Subcutaneous adipose tissue (tissue), 4 donors: ENCODE measurements around the gene ERBB4. TPM values are rescaled to one million over a fixed set of nuclear protein-coding genes. Genes with fewer than 3 reads are reported as not detected.

ENCODE experiments used
- total RNA-seq, 4 donors: library from RNA; depleted of rRNA; stranded (reverse); fragments of >200 nt; gene quantifications; one replicate each; pipeline ENCODE4 v1.1.0, GENCODE V29; 2016
- TF ChIP-seq, protein P1 (sequence below): fragments of 450-650 bp; IDR thresholded peaks from one replicate; pipeline ENCODE4 v1.5.1; 2016; ENCODE audit warnings: low read depth, mild to moderate bottlenecking, control low read depth, antibody characterized with exemption, moderate library complexity

ERBB4 gene
- total RNA-seq, 4 donors from 2014 or later, result 0.17 to 1.5 (median 0.71) TPM

DNA sequence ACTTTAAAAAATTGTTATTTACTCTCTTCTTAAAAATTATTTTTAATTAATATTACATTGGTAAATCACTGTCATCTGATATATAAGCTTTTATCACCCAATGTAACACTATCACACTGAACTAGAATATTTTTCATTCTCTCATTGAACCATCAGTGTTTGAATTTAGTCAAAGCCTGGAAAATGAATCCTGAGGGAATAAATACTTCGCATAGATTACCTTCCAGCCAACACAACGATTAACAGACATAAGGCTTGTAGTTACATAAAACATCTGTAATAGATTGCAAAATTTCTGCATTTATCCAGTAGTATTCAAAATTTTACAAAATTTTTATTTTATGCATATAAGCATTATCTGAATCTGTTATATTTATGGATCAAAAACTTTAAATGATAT, 314.9 kb downstream of the ERBB4 start:
- TF ChIP-seq, protein P1, sequence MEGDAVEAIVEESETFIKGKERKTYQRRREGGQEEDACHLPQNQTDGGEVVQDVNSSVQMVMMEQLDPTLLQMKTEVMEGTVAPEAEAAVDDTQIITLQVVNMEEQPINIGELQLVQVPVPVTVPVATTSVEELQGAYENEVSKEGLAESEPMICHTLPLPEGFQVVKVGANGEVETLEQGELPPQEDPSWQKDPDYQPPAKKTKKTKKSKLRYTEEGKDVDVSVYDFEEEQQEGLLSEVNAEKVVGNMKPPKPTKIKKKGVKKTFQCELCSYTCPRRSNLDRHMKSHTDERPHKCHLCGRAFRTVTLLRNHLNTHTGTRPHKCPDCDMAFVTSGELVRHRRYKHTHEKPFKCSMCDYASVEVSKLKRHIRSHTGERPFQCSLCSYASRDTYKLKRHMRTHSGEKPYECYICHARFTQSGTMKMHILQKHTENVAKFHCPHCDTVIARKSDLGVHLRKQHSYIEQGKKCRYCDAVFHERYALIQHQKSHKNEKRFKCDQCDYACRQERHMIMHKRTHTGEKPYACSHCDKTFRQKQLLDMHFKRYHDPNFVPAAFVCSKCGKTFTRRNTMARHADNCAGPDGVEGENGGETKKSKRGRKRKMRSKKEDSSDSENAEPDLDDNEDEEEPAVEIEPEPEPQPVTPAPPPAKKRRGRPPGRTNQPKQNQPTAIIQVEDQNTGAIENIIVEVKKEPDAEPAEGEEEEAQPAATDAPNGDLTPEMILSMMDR, result no peak

DNA sequence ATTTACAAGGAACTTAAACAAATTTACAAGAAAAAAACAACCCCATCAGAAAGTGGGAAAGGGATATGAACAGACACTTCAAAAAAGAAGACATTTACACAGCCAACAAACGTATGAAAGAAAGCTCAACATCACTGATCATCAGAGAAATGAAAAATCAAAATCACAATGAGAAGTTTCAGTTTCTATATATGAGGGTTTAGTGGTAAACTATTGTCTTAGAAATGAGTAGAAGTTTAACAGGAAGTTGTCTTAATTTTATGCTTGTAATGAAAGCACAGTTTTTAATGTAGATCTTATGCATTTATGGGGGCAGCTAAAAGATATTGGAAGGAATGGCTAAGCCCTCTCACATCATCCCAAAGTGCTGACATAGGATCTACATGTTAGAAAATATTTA, 325.4 kb downstream of the ERBB4 start:
- TF ChIP-seq, protein P1, result no peak

DNA sequence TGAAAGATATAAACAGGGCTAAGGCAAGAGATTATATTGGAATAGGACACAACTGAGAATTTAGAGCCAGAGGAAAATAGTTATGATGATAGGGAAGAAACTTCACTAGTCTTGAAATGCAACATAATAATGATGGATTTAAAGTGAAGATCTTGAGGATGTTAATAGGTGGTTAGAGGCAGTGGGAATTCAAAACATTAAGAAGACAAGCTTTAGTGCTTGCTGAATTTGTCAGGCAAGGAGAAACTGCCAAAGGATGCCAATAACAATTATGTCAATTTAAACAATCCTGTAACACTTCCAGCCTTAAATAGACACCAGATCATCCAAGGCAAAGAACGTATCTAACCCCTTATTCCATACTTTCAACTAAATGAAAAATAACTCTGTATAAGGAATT, 330.1 kb downstream of the ERBB4 start:
- TF ChIP-seq, protein P1, result no peak

DNA sequence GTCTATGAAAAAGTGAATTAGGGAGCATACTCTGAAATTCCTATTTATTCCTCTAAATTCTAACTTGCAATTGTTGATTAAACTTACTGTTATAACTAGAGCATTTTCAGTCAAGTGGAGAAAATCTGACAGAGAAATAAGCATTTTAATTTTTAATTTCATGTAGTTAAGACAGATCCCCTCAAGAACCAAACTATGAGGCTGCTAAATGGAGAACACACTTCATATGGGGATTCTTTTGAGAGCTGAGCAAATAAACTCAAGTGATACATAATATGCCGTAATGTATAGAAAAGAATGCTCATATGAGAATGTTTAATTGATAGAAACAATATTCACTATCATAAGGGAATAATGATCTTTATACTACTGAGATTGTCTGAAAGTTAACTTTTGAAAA, 340.8 kb downstream of the ERBB4 start:
- TF ChIP-seq, protein P1, result no peak

DNA sequence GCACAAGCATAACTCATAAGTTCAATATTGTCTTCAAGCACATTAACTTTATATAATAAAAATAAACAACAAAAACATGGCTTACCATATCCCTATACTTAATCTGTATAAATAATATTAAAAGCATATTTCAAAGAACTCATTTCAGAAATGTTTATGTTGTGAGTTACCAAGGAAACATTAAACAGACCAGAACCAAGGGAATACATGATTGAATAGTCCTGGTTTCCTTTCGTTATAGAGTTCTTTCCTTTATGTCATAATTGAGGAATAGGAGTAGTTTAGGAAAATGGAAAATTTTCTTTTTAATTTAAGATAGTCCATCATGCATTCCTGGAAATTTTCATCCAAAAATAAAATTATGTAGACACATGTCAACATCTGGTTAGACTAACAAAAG, 343.0 kb downstream of the ERBB4 start:
- TF ChIP-seq, protein P1, result no peak

DNA sequence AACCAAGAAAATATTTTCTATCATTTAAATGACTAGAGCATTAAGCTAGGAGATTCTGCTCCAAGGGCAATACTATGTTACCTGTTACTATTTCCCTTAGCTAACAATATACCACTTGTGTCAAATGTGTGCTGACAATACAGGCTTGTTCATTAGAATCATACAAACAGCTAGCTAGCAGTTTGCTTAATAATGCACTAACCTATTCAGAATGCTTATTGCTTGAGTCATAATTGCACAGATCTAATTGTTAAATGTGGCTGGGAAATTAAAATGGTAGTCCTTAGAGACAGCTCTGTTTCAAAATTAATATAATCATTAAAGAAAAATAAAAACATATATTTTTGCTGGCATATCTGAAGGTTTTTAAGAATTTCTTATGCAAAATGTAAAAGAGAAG, 344.2 kb downstream of the ERBB4 start:
- TF ChIP-seq, protein P1, result no peak

DNA sequence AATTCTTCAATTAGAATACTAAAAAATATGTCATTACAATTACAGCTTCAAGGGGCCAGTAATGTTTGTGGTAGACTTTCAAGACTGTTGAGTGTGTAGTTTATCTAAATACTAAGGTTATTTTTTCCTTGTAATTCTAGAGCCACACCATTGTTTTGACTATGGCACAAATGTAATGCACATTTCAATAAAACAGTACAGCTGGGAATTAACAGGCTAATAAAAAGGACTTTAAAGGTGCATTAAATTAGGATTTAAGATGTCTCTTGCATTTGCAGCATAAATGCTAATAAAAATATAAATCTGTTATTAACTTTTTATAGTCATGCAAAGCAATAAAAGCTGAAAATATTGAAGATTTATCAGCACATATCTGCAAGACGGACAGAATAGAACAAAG, 344.8 kb downstream of the ERBB4 start:
- TF ChIP-seq, protein P1, result no peak
